ENCODE results near the gene NSUN5. TPM values are rescaled to one million over a fixed set of nuclear protein-coding genes. Genes with fewer than 3 reads are reported as not detected.

Gene NSUN5
- total RNA-seq, 1 donor from 2014 or later: 36.8 TPM

Other genes starting within 250 kb of the NSUN5 start
- gene SPDYE9, start 222.8 kb downstream of the NSUN5 start, total RNA-seq: 0.22 TPM in 1 of 2 replicates, not detected in the other
- 10.9 and 11.2 TPM in 2 replicates for gene TRIM50, start 19.3 kb upstream of the NSUN5 start, total RNA-seq
- not detected in 2 replicates for gene FKBP6, start 19.3 kb upstream of the NSUN5 start, total RNA-seq
- gene FZD9, start 125.0 kb upstream of the NSUN5 start, total RNA-seq: 1.6 and 1.8 TPM in 2 replicates
- 90.5 and 92.1 TPM in 2 replicates for gene BAZ1B, start 213.5 kb upstream of the NSUN5 start, total RNA-seq
- 37.8 and 46.1 TPM in 2 replicates for gene BCL7B, start 248.9 kb upstream of the NSUN5 start, total RNA-seq

All from progenitor cell of endocrine pancreas (in vitro differentiated cells).